Loucy (cell line): ENCODE data around the gene RGL4.

Experiments used
- EZH2phosphoT487 ChIP-seq: fragments of 200-600 bp; IDR thresholded peaks from 2 replicates; pipeline ENCODE4 v1.6.1; 2018; ENCODE audit warnings: antibody characterized with exemption, mild to moderate bottlenecking, moderate library complexity, borderline replicate concordance
- TF ChIP-seq, protein P1 (sequence below): fragments of 200-600 bp; sonication (generic); conservative IDR thresholded peaks from 2 replicates; pipeline ENCODE4 v1.5.1; 2014; ENCODE audit warnings: mild to moderate bottlenecking, antibody characterized with exemption, low read length

GRCh38 chr22:23695141-23695540 lies 4.3 kb downstream of the RGL4 start:
- TF ChIP-seq, protein P1, sequence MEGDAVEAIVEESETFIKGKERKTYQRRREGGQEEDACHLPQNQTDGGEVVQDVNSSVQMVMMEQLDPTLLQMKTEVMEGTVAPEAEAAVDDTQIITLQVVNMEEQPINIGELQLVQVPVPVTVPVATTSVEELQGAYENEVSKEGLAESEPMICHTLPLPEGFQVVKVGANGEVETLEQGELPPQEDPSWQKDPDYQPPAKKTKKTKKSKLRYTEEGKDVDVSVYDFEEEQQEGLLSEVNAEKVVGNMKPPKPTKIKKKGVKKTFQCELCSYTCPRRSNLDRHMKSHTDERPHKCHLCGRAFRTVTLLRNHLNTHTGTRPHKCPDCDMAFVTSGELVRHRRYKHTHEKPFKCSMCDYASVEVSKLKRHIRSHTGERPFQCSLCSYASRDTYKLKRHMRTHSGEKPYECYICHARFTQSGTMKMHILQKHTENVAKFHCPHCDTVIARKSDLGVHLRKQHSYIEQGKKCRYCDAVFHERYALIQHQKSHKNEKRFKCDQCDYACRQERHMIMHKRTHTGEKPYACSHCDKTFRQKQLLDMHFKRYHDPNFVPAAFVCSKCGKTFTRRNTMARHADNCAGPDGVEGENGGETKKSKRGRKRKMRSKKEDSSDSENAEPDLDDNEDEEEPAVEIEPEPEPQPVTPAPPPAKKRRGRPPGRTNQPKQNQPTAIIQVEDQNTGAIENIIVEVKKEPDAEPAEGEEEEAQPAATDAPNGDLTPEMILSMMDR, result no peak
- no peak for TF ChIP-seq EZH2phosphoT487
